Measurements from ENCODE around the gene BCAM. TPM values are rescaled to one million over a fixed set of nuclear protein-coding genes. Genes with fewer than 3 reads are reported as not detected.

The BCAM gene
- 7.4 TPM for total RNA-seq

GRCh38 chr19:44808463-44809371 lies at the start of gene BCAM:
TSS of gene BCAM (plus strand) at chr19:44809103. CDS start at chr19:44809125, 22 bp downstream.

GRCh38 chr19:44777715-44778347 lies 31.1 kb upstream of the BCAM start, which contains the start of gene CBLC:
TSS of gene CBLC (plus strand) at chr19:44777890. CDS start at chr19:44777932, 42 bp downstream.

GRCh38 chr19:44845612-44846454 lies 36.9 kb downstream of the BCAM start, which contains the start of gene NECTIN2:
TSS of gene NECTIN2 (plus strand) at chr19:44846297. CDS start at chr19:44846526, 229 bp downstream.

Small RNA genes within 50 kb of the gene (small RNA-seq; reads per million reads assigned to genes)
- gene RF00156 = not detected

Other genes starting within 250 kb of the BCAM start
- gene IGSF23, start 195.5 kb upstream of the BCAM start, total RNA-seq = not detected
- 33.7 TPM for gene PVR, start 165.2 kb upstream of the BCAM start, total RNA-seq
- gene CEACAM19, start 137.6 kb upstream of the BCAM start, total RNA-seq = 1.6 TPM
- not detected for gene CEACAM16, start 110.0 kb upstream of the BCAM start, total RNA-seq
- not detected for gene BCL3, start 60.4 kb upstream of the BCAM start, total RNA-seq
- 0.23 TPM for gene CBLC, start 31.2 kb upstream of the BCAM start, total RNA-seq
- 27.5 TPM for gene NECTIN2, start 37.2 kb downstream of the BCAM start, total RNA-seq
- 32.3 TPM for gene TOMM40, start 82.2 kb downstream of the BCAM start, total RNA-seq
- gene APOE, start 96.7 kb downstream of the BCAM start, total RNA-seq = 260 TPM
- 17.8 TPM for gene APOC1, start 105.5 kb downstream of the BCAM start, total RNA-seq
- not detected for gene APOC4, start 133.1 kb downstream of the BCAM start, total RNA-seq
- 2.5 TPM for gene APOC2, start 136.9 kb downstream of the BCAM start, total RNA-seq
- gene CLPTM1, start 146.3 kb downstream of the BCAM start, total RNA-seq = 71.7 TPM
- gene RELB, start 192.4 kb downstream of the BCAM start, total RNA-seq = 1.2 TPM
- gene CLASRP, start 229.9 kb downstream of the BCAM start, total RNA-seq = 11.3 TPM